HG02610 (cell line): ENCODE results near the gene COL4A2.

Experiments used
- ATAC-seq: cut with Tn5 transposase; IDR thresholded peaks from one replicate; pipeline ENCODE4 v1.9.1; 2021; ENCODE audit warnings: mild to moderate bottlenecking, moderate library complexity; ENCODE audit not compliant: unreplicated experiment

COL4A2 gene

DNA sequence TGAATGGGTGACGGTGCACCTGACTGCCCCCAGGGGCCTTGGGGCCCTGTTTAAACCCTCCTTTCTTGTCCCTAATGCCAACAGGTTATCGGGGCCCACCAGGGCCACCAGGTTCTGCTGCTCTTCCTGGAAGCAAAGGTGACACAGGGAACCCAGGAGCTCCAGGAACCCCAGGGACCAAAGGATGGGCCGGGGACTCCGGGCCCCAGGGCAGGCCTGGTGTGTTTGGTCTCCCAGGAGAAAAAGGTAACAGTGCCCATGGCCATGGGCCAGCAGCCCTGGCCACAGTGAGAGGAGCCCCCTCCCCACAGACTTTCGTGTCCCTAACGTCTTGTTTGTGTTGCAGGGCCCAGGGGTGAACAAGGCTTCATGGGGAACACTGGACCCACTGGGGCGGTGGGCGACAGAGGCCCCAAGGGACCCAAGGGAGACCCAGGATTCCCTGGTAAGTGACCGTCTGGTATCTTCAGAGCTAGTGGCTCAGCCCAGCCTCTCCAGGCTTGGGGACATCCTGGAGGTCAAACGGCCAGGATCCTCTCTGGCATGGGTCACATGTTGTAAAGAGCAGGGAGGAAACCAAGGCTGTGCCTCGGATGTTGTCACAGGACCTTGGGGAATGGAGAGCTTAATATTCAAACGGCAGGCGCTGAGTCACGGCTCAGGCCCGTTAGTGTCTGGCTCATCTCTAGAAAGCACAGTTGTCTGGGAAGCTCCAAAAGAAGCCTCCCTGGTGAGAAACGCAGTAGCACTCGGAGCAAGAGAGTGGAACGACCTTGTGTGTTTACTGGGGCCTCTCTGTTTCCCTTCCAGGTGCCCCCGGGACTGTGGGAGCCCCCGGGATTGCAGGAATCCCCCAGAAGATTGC, 196.2 kb downstream of the COL4A2 start:
- no peak for ATAC-seq

DNA sequence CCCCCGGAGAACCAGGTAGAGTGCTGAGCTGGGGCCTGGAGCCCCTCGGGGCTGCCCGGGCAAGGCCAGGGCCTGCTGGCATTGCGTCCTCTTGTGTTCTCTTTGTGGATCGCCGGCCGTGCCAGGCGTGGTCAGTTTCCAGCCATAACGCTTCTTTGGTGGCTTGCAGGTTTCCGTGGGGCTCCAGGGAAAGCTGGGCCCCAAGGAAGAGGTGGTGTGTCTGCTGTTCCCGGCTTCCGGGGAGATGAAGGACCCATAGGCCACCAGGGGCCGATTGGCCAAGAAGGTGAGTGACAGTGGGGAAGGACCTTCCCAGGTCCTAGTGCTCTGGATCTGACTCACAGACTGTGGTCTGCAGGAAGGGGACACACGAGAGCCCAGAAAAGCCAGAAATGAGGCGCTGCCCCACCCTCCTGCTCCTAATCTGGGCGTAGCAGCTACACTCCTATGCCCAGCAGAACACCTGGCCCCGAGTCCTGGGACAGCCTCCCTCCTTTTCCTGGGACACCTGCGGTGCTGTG, 197.0 kb downstream of the COL4A2 start:
- ATAC-seq: no peak

DNA sequence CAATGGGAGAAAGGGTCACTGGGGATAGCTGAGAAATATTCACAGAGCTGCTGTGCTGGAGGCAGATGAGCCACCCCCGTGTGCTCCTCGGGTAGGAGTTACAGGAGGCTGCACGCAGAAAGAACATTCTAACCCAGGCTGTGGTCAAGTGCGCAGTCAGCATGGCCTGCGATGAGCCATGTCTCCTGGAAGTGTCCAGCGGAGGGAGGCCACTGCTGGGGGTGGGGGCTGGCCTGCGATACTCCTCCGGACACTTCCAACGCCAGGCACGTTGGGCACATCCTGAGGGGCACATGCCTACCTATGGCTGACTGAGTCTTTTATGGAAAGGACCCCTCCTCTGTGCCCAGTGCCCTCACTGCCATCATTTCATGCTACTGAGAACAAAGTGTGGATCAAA, 198.5 kb downstream of the COL4A2 start:
- ATAC-seq: no peak

DNA sequence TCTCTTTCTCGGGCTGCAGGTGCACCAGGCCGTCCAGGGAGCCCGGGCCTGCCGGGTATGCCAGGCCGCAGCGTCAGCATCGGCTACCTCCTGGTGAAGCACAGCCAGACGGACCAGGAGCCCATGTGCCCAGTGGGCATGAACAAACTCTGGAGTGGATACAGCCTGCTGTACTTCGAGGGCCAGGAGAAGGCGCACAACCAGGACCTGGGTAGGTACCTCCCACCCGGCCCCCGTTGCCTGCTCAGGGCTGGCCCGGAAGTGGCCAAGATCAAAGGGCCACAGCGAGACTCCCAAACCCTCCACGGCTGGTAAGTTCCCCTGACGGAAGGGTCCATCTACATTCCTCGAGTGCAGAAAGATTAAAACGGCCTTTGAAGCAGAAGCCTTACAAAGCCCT, 199.3 kb downstream of the COL4A2 start:
- ATAC-seq: no peak

DNA sequence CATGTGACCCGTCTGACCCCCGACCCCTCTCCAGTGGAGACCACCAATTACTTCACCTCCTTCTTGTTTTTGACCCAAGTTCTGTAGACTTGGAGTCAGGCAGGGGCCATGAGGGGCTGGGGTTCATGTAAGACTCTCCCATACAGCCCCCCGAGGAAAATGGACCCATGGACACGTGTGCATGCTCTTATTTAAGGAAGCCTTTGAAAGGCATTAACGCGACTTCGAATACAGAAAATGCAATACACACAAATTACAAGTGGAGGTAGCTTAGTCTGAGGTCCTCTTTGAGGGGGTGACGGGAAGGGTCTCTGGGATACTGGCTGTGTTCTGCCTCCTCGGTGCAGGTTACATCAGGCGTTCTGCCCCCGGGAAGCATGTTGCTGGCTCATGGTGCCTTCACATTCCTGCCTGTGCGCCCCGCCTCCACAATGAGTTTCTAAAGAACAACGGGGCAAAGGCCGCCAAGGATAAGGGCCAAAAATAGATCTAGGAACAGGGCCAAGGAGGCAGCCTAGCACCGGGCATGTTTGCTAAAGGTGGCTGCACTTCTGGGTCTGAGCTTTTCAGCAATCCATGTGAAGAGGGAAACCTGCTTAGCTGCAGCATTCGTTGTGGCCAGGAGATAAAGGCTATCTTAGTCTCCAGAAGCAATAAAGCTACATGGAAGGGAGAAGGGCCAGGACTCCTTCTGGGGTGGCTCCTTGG, 199.9 kb downstream of the COL4A2 start:
- ATAC-seq: no peak

DNA sequence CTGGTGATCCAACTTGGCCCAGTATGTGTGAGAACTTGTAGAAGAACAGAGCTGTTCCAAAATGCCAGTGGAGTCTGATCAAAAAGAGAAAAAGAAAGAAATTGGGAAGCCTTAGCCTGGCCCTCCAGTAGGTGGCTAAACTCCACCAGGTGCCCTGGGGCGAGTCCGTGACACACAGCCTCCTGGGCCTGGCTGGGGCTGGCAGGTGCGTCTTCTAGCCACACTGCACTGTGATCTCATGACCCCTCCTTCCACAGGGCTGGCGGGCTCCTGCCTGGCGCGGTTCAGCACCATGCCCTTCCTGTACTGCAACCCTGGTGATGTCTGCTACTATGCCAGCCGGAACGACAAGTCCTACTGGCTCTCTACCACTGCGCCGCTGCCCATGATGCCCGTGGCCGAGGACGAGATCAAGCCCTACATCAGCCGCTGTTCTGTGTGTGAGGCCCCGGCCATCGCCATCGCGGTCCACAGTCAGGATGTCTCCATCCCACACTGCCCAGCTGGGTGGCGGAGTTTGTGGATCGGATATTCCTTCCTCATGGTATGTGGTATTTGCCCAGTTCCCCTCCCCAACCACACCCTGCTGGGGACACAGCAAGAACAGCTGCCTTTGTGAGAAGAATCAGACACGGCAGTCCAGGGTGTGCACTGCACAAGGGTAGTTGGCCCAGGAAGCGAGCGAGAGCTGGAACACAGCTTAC, 200.7 kb downstream of the COL4A2 start:
- no peak for ATAC-seq

DNA sequence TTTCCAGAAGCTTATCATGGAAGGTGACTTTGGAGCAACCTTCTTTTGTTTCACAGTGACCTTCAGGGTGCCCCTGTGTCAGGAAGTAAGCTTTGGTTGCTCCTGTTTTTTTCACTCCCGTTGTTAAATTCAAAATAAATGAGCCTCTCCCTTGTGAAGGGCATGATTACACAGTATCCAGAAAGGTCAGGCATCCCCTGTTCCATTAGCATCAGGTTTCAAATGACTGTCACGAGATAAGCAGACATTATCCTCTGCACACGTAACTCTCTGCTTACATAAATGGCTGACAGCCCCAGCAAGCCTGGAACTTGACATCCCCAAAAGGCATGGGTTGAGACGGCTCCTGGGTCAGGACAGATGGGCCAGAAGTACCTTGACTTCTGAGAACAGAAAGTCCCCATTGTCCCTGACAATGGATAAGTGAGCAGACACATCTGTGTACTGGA, 202.4 kb downstream of the COL4A2 start:
- ATAC-seq: no peak

DNA sequence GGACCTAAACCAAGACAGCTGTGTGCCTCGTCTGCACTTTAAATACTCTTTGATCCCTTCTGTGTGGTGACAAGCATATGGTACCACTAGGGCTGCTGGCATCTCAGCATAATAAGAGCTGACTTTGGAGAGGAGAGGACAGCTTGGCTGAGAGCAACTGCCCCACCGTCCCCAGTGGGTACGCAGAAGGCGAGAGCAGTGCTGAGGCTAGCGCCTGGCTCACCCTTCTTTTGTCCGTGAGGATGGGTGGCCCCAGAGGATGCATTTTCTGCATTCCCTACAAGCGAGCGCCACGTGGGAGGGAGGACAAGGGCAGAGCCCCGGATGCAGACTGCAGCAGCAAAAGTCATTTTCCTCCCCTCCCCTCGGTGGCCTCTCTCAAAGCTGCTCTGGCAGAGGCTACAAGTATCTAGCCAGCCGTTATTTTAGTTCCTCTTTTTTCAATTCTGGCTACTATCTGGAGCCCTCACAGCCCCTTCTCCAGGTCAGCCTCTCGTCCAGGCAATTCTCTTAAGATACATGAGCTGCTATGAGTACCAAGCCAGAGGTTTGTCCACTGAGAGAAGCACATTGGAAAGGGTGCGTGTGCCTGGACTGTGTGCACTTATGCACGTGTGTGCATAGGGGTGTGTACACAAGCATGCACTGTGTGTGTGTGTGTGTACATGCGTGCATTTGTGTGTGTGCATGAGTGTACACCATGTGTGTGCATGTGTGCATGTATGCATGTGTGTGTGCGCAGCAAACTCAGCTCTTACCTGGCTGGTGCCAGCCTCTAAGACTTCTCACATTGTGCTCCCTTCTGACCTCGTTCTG, 203.1 kb downstream of the COL4A2 start:
- no peak for ATAC-seq

DNA sequence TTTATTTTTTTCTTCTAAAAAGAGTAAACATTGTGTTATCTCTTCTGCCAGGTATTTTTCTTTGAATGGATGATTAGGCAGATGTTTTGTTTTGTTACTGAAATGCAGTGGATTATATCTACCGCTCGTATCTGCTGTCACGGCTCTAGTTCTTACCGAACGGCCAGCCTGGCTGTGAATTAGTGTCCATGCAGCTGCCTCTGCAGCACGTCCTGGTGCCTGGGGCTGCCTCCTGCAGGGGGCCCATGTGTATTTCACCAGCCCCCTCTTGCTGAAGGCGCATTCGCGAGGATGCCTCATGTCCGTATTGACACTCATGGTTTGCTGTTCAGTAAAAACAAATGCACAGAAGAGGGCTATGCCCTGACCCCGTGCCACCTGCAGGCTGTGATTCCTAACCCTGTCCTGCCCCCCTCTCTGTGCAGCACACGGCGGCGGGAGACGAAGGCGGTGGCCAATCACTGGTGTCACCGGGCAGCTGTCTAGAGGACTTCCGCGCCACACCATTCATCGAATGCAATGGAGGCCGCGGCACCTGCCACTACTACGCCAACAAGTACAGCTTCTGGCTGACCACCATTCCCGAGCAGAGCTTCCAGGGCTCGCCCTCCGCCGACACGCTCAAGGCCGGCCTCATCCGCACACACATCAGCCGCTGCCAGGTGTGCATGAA, 204.6 kb downstream of the COL4A2 start:
- ATAC-seq: no peak

DNA sequence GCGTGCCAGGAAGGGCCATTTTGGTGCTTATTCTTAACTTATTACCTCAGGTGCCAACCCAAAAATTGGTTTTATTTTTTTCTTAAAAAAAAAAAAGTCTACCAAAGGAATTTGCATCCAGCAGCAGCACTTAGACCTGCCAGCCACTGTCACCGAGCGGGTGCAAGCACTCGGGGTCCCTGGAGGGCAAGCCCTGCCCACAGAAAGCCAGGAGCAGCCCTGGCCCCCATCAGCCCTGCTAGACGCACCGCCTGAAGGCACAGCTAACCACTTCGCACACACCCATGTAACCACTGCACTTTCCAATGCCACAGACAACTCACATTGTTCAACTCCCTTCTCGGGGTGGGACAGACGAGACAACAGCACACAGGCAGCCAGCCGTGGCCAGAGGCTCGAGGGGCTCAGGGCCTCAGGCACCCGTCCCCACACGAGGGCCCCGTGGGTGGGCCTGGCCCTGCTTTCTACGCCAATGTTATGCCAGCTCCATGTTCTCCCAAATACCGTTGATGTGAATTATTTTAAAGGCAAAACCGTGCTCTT, 205.2 kb downstream of the COL4A2 start:
- ATAC-seq: no peak

DNA sequence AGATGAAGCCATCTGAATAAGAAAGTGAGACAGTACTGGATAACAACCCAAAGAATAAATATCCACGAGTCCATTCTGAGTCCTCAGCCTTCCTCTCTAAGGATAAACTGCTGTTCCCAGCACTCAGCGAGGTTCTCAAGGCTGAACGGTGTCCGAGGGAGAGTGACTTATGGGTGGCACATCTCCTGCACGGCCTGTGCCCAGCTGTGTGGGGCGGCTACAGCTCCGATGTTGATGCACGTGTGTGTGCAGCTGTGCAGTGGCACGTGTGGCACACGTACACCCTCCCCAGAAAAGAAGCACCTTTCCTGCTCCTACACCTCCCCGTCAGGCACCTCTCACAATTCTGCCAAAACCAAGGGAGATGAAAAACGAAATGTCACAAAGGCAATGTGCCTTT, 209.4 kb downstream of the COL4A2 start:
- no peak for ATAC-seq

DNA sequence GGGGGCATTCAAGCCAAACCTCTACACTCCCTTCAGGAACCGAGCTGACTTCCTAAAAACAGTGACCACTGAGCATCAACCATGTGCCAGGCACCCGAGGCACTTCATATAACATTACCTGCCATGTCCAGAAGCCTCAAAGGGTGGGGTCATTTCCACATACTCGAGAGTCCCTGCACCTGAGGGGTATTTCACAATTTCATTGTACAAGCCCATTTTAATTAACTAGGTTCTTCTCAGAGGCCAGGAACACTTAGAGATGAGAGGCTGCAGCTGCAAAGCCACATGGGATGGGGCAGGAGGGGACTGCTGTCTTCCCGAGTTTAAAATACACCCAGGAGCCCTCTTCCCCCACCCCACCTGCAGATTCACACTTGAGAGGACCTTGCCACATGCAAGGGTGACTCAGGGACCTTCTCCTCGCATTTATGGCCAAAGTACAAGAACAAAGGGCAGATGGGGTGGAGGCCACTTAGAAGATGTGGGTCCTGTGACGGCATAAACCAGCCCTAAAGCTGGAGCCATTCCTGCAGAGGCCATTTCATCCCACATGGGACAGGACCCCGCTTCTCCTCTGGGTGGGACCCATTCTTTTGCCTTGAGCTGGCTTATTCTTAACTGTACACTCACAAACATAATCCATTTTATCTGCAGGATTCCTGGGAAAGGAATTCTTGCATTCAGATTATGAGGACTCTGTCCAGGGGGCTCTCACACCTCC, 210.6 kb downstream of the COL4A2 start:
- ATAC-seq: no peak

DNA sequence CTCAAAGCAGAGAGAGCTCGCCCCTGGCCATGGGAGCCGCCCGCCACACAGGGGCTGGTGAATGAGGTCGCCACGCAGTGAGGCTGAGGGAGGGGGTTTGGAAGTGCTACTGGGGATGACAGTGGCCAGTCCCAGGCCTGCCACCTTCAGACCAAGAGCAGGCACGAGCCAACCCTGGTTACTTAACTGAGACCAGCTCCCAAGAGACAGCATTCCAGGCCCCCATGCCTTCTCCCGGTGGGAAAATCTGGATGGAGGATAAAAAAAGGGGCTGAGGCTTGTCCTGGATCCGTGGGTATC, 211.1 kb downstream of the COL4A2 start:
- ATAC-seq: no peak

DNA sequence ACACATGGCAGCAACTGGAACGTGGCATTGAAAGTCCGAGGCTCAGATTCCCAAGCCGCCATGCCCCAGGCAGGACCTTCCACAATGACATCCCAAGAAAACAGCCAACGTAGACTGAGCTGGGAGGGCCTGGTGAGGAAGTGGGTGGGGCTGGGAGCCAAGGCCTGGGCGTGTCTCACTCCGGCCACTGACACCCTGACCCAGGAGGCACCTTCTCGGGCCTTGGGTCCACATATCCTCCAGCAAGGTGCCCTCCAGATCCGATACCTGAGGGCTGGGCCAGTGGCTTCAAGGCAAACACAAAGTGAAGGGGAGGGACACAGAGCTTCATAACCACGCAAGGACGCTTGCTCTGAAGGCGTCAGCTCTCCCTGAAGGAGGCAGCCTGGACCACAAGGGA, 211.5 kb downstream of the COL4A2 start:
- ATAC-seq: no peak

DNA sequence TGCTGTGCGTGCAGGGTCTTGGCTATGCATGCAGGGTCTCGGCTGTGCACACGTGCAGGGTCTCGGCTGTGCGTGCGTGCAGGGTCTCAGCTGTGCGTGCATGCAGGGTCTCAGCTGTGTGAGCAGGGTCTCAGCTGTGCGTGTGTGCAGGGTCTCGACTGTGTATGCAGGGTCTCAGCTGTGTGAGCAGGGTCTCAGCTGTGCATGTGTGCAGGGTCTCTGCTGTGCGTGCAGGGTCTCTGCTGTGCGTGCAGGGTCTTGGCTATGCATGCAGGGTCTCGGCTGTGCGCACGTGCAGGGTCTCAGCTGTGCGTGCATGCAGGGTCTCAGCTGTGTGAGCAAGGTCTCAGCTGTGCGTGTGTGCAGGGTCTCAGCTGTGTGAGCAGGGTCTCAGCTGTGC, 212.0 kb downstream of the COL4A2 start:
- no peak for ATAC-seq

DNA sequence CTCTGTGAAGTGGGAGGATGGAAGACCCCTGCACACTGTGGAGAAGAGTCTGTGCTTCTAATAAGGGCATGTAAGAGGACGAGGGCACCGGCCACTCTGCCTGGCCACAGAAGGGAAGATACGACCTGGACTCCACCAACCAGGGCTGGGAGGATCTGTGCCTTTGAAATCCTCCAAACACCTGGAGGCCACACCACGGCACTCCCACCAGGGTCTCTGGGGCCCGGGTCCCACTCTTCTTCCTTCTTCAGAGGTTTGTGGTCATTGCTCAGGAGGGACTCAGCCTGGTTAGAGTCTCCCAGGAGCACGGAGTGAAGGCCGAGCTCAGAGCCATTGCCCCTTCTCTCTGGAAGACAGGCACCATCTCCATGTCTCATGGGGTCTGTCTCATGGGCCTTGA, 212.4 kb downstream of the COL4A2 start:
- no peak for ATAC-seq

DNA sequence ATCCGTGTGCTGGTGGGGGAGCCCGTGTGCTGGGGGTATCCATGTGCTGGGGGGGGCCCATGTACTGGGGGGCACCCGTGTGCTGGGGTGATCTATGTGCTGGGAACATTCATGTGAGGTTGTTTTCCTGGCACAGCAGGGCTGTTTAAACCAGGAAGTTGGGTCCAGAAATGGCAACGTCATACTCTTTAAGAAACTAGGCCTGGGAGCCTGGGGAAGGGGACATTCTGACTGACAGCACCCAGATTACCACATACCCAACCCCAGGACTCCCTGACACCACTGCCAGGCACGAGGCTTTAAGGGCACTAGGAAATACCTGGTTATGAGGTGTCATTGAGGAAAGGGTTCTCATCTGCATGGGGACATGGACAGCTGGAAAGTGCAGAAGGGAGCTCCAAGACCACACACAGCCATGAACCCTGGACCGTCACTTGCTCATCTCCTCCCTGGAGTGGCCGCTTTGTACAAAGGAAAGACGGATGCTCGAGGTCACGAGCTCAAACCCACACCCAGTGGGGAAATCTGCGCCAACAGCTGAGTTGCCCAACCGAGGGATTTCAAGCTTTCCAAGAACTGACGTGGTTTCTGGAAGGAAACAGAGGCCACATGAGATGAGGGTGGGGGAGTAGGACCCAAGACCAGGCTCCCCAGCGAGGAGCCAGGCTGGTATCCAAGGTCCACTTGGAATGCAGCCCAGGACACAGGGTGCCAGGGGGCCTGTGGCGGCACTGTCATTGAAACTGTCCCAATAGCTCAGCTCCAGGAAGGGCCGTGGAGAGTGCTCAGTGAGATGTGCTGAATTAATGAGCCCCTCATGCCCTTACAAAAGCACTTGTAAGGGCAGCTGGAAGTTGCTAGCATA, 213.6 kb downstream of the COL4A2 start:
- no peak for ATAC-seq

DNA sequence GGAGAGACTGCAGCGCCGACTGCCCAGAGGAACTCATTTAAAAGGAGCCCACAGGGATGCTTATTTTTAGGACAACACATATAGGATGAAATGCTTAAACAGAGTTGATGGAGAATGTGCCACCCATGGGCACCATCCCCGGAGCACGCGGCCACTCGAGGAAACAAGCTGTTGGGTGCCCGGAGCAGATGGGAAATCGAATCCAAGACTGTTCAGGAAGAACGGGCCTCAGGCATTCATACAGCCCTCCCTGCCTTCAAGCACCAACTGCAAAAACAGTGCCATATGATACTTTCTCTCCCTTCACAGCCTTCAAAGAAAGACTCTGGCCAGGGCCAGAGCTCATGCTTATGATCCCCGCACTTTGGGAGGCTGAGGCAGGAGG, 214.2 kb downstream of the COL4A2 start:
- no peak for ATAC-seq
